Fibroblast of the aortic adventitia (primary cell): ENCODE results near the gene CHIC2. TPM values are rescaled to one million over a fixed set of nuclear protein-coding genes. Genes with fewer than 3 reads are reported as not detected.

ENCODE experiments used
- DNase-seq: peaks from one replicate; pipeline ENCODE4 v3.0.0-alpha.2; 2010; ENCODE audit warnings: low read depth
- H3K4me3 ChIP-seq: 2 replicates; pipeline ENCODE4 v1.5.1; 2011; ENCODE audit warnings: low read depth, mild to moderate bottlenecking, control low read depth, low read length, moderate library complexity
- total RNA-seq: library from RNA; depleted of rRNA; stranded (reverse); fragments of >200 nt; gene quantifications from 2 replicates; pipeline ENCODE4 v1.2.3, GENCODE V29; 2012; ENCODE audit warnings: low replicate concordance
- TF ChIP-seq, protein P1 (sequence below): IDR thresholded peaks from 2 replicates; pipeline ENCODE4 v1.5.1; 2011; ENCODE audit warnings: mild to moderate bottlenecking, low read length, control low read depth, inconsistent platforms; ENCODE audit not compliant: insufficient read depth

The CHIC2 gene
- total RNA-seq, 1 donor = 88.4 TPM

DNA sequence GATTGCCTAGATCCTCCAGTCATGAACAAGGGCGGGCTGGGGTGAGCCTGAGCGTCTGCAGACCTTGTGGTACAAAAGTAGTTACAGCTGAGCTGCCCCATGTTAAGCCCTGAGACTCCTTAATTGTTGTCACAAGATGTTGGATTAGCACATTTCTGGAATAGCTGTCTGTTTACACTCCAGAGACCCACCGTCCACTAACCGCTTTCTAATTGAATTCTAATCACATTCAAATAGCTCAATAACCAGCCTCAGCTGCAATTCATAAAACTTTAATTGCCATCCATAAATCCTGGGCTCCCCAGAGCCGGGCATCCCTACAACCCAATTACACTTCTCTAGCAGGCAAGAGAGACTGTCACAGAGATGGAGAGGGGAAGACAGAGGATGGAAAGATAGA lies 34.0 kb upstream of the CHIC2 start:
- TF ChIP-seq, protein P1, sequence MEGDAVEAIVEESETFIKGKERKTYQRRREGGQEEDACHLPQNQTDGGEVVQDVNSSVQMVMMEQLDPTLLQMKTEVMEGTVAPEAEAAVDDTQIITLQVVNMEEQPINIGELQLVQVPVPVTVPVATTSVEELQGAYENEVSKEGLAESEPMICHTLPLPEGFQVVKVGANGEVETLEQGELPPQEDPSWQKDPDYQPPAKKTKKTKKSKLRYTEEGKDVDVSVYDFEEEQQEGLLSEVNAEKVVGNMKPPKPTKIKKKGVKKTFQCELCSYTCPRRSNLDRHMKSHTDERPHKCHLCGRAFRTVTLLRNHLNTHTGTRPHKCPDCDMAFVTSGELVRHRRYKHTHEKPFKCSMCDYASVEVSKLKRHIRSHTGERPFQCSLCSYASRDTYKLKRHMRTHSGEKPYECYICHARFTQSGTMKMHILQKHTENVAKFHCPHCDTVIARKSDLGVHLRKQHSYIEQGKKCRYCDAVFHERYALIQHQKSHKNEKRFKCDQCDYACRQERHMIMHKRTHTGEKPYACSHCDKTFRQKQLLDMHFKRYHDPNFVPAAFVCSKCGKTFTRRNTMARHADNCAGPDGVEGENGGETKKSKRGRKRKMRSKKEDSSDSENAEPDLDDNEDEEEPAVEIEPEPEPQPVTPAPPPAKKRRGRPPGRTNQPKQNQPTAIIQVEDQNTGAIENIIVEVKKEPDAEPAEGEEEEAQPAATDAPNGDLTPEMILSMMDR = no peak
- no peak for DNase-seq

DNA sequence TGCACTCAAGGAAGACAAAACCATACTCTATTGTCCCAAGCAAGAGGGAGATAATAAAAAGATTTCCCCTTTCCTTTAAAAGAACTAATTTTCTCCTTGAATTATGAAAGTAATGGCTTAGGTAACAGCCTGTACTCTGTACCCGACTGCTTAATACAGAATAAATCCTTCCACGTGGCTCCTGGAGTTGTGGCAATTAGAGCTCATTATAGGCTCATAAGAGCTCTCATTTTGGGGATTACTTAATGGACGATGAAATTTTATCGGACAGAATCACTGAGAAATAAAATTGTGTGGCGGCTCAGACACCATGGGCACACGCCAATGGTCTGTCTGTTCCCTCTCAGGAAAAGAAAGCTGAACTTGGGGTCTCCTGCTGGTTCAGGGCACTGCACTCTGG lies 32.7 kb upstream of the CHIC2 start:
- TF ChIP-seq, protein P1 = no peak
- H3K4me3 ChIP-seq = no peak overlapping the region
- DNase-seq = no peak

More for the DNA sequence above, 34.0 kb upstream of the CHIC2 start:
- H3K4me3 ChIP-seq = no peak overlapping the region

DNA sequence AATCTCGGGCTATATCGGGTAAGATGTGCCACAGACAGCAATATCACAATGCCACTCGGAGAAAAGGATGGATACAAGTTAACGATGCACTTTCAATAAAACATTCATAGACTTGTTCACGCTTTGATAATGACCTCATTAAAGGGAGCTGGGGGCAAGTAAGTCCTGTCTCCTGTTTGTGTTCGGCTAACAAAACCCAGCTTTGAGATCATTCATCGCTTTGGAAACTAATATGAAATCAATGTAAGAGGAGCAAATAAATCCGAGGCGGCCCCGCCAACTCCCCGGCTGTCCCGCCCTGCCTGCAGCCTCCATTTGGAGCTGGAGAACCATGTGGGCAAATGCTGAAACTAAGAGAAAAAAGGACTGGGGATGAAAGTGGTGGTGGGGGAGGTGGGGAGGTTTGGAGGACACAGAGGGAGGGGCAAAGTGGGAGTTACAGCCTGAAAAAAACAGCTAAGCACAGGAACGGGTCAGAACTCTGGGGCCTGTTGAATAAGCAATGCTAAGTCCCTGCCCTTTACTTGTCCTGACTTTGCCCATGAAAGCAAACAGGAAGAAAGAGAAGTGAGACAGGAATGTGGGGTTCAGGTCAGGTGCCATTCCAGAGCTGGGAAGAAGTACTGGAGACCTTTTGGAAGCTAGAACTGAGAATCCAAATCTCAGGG lies 32.0 kb upstream of the CHIC2 start:
- DNase-seq = no peak
- H3K4me3 ChIP-seq = no peak overlapping the region
- TF ChIP-seq, protein P1 = no peak

DNA sequence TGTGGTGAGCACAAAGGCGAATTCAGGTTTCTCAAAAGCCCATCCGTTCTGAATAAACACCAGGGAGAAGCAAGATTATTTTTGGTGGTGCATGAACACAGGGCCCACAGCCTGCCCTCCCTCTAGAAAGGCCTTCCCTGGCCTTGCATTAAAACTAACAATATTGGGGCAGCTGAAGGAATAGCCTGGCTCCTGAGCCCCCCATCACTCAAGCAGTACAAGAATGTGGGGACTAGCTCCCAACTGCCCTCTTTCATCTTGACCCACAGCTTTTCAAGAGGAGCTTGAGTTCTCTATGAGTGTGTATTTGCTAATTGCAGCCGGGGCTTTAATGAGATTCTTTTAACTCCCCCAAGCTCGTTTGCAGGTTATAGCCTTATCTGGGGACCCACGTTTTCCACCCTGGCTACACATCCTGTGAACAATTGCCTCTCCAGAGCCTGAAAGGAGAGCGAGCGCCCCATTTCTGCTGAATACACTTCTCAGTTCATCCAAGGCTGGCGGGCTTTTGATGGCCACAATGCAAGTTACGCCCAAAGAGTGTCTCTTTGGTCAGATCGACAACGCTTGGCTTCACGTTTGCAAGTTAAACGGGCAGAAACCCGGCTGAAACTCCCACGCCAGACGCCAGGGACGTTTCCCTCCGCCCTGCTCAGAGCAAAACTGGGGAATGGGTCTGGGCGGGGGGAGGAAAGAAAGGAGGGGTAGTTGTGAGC lies 30.9 kb upstream of the CHIC2 start:
- no peak overlapping the region for H3K4me3 ChIP-seq
- TF ChIP-seq, protein P1 = no peak
- DNase-seq = no peak

DNA sequence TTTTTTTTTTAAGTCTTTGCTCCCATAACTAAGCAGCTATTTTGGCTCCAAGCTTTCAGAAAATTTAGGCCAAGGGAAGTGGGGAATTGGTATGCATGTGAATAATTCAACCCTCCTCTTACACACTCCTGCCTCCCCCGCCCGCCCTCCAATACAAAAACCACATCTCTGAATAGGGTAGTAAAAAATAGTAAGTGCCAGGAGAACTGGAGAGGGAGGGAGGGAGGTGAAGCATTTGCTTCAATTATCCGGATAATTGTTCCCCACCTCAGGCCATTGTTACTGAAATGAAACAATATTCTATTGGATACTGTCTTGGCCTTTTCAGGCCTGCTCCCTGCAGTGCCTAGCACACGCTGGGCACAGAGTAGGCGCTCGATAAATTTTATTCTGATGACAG lies 30.0 kb upstream of the CHIC2 start:
- no peak for DNase-seq
- H3K4me3 ChIP-seq = no peak overlapping the region
- TF ChIP-seq, protein P1 = no peak

DNA sequence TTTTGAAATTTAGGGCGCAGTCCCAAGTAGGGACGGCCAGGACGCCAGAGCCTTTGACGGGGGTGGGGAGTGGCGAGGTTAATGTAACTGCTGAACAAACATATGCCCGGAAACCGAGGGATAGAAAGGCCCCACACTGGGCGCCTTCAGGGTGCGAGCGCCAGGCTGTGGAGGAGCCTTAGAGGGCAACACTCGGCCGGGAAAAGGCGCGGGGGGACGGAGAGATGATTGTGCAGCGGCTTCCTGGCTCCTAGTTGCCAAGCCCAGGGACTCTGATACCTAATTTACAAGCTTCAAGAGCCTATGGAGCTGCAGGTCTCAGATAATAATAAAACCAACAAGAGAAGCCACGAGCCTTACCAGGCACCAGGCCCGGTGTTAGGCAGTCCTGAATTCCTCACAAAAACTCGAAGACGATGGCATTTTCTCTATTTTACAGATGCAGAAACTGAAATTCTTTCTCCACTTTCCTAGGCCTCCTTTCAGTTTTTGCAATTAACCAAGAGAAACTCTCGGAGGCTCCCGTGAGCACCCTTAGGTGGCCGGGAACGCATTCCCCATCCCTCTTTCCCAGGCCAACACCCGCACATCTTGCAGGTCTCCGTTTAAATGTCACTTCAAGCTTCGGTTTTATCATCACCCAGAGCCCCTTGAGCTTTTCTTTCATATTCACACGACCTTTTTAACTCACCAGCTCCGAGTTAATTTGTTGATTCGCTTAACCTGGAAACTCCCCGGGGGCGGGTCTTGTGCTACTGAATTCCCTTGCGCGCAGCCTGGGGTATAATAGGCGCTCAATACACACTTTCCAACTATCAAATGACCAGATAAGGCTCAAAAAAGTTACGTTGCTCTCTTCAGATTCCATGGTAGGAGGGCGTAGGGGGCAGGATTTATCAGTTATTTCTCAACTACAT lies 29.2 kb upstream of the CHIC2 start:
- TF ChIP-seq, protein P1 = no peak
- H3K4me3 ChIP-seq = no peak overlapping the region
- DNase-seq = no peak
